Testis (tissue), 2 donors: ENCODE data around the gene RASAL2.

ENCODE experiments used
- POLR2A ChIP-seq: fragments of 450-650 bp; IDR thresholded peaks from one replicate; pipeline ENCODE4 v1.6.1; 2017; ENCODE audit warnings: antibody characterized with exemption, mild to moderate bottlenecking, moderate library complexity
- TF ChIP-seq, protein P1 (sequence below), 3 experiments: fragments of 450-650 bp in 2 of 3; fragments of 200-600 bp in 1 of 3; sonication (generic) in 1 of 3; IDR thresholded peaks; one replicate each; pipeline ENCODE4 v1.5.1; 2016 to 2019; ENCODE audit warnings: antibody characterized with exemption in 3 of 3, mild to moderate bottlenecking in 2 of 3, moderate library complexity in 1 of 3

DNA sequence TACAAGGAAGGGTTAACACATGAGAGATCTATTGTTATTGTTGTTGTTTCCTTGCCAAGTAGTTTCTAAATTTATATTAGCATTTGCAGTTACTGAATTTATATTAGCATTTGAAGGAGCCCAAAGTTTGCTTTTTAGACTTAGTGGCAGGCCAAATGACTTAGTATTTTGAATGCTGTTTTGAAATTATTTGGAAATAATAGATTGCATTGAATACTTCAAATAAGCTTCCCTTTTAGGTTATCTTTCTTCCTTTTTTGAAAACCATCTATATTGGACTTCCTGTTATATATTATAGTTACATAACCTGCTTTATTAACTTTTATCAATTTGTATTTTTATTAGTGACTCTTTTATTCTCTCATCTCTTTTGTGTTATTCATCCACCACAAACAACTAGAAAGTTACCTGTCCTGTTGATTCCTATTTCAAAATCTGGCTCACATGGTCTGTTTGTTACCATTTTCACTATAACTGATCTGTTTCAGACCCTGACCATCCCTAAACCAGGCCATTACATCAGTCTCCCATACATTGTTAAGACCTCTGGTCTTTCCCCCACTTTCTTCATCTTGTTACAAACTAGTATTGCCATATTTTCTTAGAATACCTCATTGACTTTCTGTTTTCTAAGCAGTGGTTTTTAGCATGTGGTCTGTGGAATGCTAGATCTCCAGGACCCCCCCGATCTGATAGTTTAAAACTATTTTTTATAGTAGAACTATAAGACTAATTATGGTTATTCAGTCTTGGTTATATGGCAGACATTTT lies 185.2 kb downstream of the RASAL2 start:
- no peak for TF ChIP-seq POLR2A
- TF ChIP-seq, protein P1, sequence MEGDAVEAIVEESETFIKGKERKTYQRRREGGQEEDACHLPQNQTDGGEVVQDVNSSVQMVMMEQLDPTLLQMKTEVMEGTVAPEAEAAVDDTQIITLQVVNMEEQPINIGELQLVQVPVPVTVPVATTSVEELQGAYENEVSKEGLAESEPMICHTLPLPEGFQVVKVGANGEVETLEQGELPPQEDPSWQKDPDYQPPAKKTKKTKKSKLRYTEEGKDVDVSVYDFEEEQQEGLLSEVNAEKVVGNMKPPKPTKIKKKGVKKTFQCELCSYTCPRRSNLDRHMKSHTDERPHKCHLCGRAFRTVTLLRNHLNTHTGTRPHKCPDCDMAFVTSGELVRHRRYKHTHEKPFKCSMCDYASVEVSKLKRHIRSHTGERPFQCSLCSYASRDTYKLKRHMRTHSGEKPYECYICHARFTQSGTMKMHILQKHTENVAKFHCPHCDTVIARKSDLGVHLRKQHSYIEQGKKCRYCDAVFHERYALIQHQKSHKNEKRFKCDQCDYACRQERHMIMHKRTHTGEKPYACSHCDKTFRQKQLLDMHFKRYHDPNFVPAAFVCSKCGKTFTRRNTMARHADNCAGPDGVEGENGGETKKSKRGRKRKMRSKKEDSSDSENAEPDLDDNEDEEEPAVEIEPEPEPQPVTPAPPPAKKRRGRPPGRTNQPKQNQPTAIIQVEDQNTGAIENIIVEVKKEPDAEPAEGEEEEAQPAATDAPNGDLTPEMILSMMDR (IDR thresholded peaks at IDR 0.05): no peak
